HG02571 (cell line): ENCODE measurements around the gene FMN2.

Experiments used
- ATAC-seq: cut with Tn5 transposase; IDR thresholded peaks from one replicate; pipeline ENCODE4 v1.9.1; 2021; ENCODE audit warnings: mild to moderate bottlenecking, moderate library complexity; ENCODE audit not compliant: unreplicated experiment

The FMN2 gene

GRCh38 chr1:240515505-240515904 is 423.8 kb downstream of the FMN2 start:
- no peak for ATAC-seq

- no peak for ATAC-seq
Observed at GRCh38 chr1:240516069-240516468, 424.4 kb downstream of the FMN2 start.

GRCh38 chr1:240517891-240518290 is 426.2 kb downstream of the FMN2 start:
- no peak for ATAC-seq

- ATAC-seq = no peak
Observed at GRCh38 chr1:240522122-240522822, 430.6 kb downstream of the FMN2 start.

- no peak for ATAC-seq
Observed at GRCh38 chr1:240524356-240525069, 432.8 kb downstream of the FMN2 start.
